ENCODE results near the gene NACAD.

- TF ChIP-seq CTCF (IDR thresholded peaks at IDR 0.05) = no peak
- TF ChIP-seq POLR2A (IDR thresholded peaks at IDR 0.05) = no peak
These were observed 545 bp downstream of the NACAD start for GRCh38 chr7:45088146-45088701.
